NCI-H446 treated with DMSO at 0.1 percent for 48 hours (cell line): ENCODE measurements around the gene ASCC1.
A peak's percentile ranks its signal among the peaks of the same experiment; 100 is the strongest.
"Not testable (repeated sequence)": the region's sequence is repeated elsewhere in the genome, so short reads cannot be mapped to it uniquely, and the experiment has no call there.

Experiments used
- DNase-seq: peaks from one replicate; lab custom pipeline; 2025; lab: John Stamatoyannopoulos, UW

Gene ASCC1, protein sequence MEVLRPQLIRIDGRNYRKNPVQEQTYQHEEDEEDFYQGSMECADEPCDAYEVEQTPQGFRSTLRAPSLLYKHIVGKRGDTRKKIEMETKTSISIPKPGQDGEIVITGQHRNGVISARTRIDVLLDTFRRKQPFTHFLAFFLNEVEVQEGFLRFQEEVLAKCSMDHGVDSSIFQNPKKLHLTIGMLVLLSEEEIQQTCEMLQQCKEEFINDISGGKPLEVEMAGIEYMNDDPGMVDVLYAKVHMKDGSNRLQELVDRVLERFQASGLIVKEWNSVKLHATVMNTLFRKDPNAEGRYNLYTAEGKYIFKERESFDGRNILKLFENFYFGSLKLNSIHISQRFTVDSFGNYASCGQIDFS

DNA sequence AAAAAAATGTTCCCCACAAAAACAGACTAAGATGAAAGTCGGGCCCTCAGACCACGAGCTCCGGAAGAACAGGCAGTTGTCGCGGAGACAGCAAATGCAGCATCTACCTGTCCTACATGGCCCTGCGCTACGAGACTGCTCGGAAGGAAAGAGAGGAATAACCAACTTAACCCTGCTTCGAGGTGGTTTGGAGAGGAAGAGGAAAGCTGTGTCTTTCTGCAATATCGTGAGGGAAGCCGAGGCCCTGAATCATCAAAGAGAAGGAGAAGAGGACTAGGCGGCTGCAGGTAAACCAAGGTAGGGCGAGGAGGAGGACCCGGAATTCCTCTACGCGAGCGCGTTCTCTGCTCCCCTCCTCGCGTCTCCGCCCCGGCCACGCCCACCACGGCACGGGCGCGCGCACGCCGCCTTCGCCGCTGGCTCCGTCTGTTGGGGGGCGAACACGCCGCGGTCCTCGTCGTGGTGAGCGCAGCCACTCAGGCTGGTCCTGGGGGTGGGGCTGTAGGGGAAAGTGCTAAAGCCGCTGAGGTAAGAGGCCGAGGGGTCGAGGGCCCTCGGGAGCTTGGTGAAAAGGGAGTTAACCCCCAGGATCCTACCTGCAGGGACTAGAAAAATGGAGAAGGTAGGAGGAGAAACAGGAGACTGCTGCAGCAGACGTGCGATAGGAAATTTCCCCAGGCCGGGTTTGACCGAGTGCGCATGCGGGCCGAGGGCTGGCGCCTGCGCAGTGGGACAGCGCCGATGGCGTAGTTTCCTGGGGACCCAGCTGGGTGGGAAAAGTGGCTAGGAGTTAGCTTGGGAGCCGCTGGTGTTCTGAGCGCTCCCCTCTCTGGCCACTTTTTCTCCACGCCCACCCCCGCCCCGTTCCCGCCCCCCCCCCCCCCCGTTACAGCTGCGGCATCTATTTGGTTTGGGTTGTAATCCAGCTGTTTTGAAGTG, at the start of gene ASCC1, which contains the start of gene ANAPC16:
Gene ASCC1 (minus strand): TSS at position 666 of the 939 bp plus-strand sequence. CDS start 2,978 bp downstream, outside the sequence.
Gene ANAPC16 (plus strand): TSS at position 402 of the 939 bp plus-strand sequence. CDS start 7,903 bp downstream, outside the sequence.
- peak; percentile 66 for DNase-seq

DNA sequence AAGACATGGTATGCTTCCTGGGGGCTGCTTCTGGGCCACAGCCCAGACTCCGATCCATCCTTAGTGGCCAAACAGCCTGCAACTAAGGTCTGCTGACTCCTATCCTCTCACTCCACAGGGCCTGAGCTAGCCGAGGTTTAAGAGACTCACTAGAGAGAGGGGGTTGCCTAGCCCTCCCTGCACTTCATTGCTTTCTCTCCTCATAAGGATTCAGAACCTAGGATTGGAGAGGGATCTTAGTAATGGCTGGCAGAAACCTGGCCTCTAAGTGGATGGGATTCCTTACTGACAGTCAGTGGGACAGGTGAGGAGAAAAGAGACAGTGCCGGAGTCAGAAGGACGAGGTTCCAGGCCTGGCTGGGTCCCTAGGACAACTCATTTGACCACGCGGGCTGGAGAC, 49.4 kb upstream of the ASCC1 start:
- DNase-seq, result no peak

DNA sequence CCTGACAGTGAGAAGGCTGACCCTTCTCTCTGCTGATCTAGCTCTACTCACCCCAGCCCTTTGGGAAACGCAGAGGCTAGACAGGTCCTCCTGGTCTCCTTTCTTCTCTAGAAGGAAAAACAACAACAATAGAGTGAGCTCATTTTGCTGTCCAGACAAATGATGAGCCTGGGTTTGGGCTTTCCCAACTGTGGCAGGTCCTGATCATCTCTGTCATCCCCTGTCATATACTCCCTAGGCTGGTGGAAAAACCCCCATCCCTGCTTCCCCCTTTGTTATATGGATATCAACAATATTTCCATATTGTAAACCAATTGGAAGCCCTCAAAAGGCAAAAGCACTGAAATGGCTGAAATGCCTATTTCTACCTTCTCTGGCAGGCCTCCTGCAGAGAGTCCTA, 48.5 kb upstream of the ASCC1 start:
- DNase-seq, result no peak

DNA sequence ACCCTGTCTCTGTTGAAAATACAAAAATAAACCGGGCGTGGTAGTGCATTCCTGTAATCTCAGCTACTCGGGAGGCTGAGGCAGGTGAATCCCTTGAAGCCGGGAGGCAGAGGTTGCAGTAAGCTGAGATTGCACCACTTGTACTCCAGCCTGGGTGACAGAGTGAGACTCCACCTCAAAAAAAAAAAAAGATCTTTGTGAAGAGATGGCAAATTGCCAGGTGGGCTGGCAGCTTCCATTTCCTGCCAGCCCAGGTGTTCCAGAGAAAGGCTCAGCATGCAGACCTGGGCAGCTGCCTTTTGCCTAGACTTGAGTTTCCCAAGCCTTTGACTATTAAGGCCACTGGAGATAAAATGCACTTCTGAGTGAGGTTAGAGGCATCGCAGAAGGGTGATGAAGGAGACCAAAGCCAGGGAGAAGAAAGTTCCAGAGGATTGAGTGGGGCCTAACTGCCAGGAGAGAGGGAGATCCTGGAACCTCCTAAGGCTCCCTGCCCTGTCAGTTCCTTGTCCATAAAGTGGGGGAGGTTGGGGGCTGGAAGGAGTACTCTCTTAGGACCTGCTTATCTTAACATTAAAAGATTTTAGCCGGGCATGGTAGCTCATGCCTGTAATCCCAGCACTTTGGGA, 47.7 kb upstream of the ASCC1 start:
- DNase-seq, result no peak

DNA sequence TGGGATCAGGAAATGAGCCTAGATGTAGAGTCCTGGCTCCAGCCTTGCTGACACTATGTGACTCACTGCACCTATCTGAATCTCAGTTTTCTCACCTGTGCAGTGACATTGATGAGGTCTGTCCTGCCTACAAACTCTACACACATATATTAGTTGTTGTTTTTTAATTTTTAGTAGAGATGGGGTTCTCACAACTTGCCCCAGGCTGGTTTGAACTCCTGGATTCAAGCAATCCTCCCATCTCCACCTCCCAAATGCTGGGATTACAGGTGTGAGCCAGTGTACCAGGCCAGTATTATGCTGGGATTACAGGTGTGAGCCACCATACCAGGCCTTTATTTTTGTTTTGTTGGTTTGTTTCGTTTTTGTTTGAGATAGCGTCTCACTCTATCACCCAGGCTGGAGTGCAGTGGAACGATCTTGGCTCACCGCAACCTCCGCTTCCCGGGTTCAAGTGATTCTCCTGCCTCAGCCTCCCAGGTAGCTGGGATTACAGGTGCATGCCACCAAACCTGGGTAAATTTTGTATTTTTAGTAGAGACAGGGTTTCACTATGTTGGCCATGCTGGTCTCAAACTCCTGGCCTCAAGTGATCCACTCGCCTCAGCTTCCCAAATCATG, 45.8 kb upstream of the ASCC1 start:
- DNase-seq, result no peak

DNA sequence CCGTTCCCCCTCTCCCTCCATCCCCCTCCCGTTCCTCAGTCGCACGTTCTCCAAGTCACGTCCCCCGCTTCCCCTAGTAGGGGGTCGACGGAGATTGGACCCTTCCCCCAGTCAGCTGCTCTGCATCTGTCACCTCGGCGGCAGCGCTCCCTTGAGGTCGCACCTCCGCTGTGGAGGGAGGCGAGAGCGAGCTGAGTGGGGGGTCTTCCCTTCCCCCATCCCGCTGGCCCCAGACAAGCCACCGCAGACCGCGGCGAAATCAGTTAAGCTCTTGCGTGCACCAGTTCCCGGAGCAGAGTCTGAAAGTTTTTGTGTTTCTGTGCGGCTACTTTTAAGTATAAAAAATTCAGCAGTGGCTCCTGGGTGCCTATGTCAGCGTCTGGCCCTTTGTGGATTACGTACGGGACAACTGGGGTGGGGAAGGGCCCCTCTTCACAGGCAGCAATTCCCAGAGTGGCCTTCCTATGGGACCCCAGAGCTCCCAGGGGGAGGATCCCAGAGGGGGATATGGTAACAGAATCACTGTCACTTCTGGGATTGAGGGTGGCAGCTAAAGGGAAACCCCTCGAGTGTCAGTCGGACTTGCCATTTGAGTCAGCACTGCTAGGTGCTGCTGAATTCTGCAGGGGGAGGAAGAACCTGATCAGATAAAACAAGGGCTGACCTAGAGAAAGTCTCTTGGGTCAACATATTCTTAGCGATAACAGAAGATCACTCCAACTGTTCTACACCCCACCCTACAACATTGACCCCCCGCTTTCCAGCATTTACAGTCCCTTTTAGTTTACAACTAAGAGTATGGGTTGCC, 45.1 kb upstream of the ASCC1 start:
- DNase-seq, result no peak

DNA sequence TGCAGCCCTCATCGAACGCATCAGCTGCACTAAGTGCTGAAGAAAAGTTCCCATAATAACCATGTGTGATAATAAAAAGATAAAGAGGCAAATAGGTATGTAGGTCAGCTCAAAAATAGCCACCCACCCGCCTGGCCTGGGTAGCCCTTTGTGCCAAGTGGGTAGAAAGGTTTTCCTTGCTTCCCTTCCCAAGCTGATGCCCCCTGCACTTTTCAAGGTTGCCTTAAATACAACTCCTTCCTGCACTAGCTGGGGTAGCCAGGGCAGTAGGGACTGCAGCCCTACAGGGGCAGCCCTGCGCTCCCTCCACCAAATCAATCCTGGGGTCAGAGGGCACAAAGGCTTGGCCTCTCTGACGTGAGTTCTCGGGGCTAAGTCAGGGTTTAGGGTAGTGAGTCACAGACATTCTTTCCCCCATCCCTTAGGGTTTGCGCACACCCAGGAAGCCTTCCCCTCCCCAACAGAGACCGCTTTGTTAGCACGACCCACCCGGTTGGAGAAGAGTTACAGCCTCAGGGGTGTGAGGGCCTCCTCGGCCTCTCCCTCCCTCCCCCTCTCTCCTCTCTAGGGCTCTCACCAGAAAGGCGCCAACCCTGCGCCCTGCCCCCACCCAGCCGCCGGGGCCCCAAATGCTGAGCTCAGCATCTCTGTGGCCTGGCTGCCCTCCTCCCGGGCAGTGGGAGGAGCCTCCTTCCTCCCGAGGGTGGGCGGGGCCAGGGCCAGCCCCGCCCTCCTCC, 44.3 kb upstream of the ASCC1 start:
- no peak for DNase-seq

DNA sequence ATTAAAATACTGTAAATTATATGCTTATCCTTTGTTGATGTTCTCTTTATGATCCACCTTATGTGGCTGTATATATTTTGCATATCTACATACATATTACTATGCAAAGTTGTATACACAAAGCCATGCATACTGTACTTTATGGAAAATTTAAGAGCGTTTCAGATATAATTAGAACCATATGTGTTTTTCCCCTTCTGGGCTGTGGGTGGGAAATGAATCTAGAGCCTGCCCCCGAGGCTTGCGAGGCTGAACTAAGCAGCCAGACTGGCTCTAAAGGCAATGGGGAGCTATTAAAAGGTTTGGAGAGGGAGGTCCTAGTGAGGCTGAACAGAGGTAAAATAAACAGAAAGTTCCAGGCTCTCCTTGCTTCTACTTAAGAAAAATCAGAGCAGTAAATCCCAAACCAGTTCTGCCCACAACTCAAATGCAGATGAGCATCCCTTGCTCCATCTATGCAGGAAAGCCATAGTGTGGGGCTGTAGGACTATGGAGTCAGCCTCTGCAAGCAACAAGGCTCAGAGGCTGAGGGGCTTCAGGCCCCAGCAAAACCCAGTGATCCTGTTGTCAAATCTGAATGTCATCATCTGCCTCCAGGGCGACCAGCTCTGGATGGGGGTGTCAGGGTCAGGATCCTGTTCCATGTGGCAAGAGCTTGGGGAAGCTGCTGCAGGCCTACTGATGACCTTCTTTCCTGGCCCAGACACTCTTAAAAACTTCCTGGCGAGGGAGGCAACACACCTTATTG, 43.6 kb upstream of the ASCC1 start:
- DNase-seq, result no peak

DNA sequence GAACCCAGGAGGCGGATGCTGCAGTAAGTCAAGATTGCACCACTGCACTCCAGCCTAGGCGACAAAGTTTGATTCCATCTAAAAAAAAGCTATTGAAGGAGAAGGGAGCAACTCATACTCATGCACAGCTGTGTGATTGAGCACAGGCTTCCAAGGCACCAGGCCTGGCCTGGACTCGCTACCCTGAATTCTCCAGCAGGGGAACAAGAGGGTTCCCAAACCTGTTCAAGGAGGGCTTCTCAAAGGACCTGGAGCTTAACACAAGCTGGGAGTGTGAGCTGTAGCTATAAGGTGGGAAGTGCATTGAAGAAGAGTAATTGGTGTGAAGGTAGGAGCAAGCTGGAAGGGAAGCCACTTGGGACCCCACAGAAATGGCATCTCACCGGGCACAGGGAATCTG, 42.5 kb upstream of the ASCC1 start:
- no peak for DNase-seq

DNA sequence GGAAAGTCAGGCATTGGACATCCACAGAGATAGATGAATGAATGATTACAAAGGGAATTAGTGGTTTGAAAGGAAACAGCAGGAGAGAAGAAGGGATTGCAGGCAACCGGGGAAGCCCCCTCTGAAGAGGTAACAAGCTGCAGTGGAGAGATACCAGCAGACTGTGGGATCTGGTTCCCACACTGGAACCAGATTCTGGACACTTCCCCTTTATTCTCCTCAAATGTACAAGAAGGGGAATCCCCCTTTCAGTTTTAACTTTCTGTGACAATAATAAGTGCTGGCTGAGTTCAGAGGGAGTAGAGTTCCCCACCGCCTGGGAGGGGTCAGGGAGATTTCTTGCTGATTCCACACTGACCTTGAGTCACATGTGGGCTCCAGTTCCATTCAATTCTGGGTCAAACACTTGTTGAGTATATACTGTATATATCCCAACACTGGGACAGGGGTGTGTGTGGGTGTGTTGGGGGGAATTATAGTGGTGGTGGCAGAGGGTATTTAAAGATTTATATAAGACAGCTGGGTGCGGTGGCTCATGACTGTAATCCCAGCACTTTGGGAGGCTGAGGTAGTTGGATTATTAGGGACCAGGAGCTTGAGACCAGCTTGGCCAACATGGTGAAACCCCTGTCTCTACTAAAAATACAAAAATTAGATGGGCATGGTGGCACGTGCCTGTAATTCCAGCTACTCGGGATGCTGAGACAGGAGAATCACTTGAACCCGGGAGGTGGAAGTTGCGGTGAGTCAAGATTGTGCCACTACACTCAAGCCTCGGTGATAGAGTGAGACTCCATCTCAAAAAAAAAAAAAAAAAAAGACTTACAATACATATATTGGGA, 41.2 kb upstream of the ASCC1 start:
- no peak for DNase-seq

DNA sequence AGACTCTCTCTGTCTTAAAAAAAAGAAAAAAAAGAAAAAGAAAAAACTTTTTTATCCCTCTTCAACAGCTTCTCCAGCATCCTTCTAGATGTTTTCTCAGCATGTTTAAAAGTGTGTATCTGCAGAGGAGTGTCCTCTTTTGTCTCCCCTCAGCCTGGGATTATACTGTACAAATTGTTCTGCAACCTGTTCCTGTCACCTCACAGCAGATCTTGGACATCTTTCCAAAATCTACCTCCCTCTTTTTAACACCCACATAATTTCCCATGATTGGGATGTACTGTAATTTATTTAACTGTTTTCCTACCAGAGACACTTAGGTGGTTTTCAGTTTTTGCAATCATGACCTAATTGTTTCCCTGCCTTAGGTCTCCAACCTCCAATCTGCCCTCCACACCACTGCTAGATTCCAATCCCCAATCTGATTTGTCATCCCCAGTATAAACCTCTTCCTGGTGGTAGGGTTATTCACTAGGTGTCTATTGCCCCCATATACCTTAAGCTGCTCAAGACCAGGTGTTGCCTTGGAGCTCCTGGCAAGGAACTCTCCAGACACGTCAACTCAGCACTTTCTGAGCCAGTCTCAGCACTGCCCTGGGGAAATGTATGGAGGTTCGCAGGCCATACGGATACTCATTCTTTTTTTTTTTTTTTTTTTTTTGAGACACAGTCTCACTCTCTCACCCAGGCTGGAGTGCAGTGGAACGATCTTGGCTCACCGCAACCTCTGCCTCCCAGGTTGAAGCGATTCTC, 40.1 kb upstream of the ASCC1 start:
- DNase-seq, result no peak

DNA sequence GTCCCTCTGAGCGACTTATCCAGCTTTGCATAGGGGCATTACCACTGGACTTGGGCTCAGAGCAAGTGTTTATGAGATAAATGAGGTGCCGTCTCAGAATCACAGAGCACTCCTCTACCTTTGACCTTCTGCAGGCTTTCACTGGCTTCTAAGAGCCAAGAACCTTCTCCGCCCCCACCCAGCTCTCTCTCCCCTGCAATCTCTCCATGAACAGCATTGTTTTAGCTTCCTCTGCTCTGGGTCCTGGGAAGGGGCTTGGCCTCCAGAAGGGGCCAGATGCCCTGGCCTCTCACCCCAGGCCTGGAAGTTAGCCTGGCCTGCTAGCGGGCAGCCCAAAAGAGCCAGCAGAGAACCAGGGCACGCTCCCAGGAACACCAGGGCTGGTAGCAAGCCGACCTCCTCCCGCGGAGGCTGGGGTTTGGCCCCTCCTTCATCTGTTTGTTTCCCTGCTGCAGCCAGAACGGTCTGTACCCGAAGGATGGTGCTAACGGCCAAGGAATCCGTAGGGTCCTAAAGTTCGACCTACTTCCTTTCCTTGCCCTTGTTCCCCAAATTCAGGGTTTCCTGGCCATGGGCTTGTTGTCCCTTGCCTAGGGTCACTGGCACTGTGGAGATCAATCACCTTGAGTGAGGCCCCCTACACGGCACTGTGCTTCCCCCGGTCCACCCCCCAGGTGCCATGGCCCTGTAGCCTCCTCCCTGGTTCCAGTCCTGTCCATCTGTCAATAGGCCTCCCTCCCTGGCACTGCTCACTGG, 38.9 kb upstream of the ASCC1 start:
- peak; percentile 11 for DNase-seq

DNA sequence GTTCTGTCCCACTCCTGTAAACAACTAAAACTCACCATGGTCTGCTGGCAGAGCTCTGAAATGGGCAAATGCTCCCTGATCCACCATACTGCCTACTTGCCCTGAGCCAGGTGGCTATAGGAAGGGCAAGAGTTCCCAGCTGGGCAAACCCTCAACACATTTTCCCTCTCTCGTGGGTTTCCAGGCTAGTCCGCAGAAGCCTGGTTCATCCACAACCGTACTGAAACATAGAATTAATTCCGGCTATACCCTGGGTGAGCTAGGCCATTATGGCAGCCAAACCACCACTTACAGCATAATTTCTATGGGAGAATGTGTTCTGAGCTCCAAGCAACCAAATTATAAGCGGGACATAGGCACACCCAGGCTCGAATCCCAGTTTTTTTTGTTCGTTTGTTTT, 37.5 kb upstream of the ASCC1 start:
- no peak for DNase-seq

DNA sequence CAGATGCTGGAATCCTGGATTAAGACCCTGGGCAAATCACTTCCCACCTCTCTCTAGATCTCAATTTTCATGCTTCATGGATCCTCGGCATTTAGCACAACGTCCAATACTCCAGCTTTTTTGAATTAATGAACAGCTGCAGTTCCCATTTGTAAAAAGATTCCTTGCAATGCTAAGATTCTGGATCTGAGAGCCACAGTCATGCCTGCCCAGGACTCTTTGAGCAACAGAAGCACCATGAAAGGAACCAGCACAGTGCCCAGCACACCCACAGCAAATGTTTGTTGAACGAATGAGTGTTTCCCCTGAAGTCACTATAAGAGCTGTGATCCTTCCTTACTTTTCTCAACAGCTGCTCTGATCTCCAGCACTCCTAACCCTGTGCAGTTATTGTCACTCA, 36.9 kb upstream of the ASCC1 start:
- DNase-seq, result no peak

DNA sequence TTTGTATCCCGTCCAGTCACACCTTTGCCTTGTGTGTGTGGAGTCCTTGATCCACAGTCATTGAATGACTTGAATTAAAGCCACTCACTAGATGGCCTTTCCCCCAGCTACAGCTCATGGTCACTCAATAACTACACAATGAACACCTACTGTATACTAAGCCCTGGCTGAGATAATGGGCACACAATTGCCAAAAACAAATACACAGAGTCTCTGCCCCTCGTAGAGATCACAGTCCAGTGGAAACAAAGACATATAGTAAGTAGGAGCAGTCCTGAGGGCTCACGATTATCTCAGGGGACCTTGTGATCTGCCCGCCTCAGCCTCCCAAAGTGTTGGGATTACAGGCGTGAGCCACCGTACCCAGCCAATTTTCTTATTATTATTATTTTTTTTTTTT, 35.6 kb upstream of the ASCC1 start:
- no peak for DNase-seq

DNA sequence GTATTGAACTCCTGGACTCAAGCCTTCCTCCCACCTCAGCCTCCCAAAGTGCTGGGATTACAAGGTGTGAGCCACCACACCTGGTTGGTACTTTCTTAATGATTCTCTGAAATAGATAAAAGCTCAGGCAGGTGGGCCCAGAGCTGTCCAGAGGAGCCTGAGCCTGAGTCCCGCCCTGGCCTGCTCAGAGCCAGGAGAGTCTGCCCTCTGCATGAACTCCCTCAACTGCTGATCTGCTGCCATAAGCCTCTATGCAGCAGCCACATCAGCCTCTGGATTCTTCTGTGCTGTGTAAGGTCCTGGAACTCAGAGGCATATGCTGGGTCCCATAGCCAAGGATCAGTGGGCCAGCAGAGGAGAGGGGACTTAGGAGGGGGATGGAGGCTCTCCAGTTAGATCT, 34.6 kb upstream of the ASCC1 start:
- no peak for DNase-seq

DNA sequence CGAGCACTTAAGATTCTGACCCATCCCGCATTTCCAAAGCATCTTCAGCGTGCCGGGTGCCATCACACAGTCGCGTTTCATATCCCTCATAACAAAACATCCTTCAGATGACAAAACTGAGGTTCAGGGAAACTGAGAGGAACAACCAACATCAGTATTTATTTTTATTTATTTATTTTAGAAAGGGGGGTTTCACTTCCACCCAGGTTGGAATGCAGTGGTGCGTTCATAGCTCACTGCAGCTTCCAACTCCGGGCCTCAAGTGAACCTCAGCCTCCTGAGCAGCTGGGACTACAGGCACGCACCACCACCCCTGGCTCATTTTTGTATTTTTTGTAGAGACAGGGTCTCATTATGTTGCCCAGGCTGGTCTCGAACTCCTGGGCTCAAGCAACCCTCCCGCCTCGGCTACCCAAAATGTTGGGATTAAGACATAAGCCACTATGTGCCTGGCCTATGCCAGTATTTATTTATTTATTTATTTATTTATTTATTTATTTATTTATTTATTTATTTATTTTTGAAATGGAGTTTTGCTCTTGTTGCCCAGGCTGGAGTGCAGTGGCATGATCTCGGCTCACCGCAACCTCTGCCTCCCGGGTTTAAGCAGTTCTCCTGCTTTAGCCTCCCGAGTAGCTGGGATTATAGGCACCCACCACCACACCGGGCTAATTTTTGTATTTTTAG, 33.2 kb upstream of the ASCC1 start:
- not testable (repeated sequence) for DNase-seq
